Measurements from ENCODE around the gene AOPEP.

DNA sequence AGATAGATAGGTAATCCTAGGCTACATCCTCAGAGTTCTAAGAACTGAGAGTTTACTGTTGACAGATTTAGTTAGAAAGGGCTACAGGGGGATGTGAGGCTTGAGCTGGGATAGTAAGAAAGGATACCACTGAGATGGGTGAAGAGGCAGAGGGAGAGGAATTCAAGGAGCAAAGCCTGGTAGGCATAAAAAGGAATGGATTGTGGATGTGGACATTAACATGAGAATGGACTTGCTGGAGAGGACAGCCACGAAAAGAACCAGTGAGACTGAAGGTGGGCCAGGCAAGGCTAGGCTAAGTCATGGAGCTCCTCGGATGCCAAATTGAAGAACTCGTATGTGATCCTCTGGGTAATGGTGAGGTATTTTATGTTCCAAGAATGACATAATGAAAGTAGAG lies 211.9 kb downstream of the AOPEP start:
- TF ChIP-seq, protein P1, sequence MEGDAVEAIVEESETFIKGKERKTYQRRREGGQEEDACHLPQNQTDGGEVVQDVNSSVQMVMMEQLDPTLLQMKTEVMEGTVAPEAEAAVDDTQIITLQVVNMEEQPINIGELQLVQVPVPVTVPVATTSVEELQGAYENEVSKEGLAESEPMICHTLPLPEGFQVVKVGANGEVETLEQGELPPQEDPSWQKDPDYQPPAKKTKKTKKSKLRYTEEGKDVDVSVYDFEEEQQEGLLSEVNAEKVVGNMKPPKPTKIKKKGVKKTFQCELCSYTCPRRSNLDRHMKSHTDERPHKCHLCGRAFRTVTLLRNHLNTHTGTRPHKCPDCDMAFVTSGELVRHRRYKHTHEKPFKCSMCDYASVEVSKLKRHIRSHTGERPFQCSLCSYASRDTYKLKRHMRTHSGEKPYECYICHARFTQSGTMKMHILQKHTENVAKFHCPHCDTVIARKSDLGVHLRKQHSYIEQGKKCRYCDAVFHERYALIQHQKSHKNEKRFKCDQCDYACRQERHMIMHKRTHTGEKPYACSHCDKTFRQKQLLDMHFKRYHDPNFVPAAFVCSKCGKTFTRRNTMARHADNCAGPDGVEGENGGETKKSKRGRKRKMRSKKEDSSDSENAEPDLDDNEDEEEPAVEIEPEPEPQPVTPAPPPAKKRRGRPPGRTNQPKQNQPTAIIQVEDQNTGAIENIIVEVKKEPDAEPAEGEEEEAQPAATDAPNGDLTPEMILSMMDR (IDR thresholded peaks at IDR 0.05; ENCODE audit: insufficient read depth, low read length, poor library complexity, severe bottlenecking), result no peak
- TF ChIP-seq EZH2phosphoT487 (conservative IDR thresholded peaks at IDR 0.05; ENCODE audit: low read length), result no peak

Measured in SU-DHL-6 (cell line).